ENCODE results near the gene ERC2.

DNA sequence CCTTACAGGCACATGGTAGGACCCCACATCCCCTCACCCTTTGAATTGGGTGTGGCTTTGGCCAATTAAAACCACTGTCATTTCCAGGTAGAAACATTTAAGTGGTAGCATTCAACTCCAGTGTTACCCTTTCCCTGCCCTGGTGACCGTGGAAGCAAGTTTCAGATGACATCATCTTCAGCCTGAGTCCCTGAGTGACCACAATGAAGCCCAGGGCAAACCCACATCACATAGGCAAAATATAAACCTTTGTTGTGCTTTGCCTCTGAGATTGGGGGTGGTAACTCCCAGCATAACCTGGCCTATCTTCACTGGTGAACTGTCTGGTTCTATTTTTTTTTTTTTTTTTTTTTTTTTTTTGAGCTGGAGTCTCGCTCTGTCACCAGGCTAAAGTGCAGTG is 577.2 kb downstream of the ERC2 start:
- TF ChIP-seq, protein P1, sequence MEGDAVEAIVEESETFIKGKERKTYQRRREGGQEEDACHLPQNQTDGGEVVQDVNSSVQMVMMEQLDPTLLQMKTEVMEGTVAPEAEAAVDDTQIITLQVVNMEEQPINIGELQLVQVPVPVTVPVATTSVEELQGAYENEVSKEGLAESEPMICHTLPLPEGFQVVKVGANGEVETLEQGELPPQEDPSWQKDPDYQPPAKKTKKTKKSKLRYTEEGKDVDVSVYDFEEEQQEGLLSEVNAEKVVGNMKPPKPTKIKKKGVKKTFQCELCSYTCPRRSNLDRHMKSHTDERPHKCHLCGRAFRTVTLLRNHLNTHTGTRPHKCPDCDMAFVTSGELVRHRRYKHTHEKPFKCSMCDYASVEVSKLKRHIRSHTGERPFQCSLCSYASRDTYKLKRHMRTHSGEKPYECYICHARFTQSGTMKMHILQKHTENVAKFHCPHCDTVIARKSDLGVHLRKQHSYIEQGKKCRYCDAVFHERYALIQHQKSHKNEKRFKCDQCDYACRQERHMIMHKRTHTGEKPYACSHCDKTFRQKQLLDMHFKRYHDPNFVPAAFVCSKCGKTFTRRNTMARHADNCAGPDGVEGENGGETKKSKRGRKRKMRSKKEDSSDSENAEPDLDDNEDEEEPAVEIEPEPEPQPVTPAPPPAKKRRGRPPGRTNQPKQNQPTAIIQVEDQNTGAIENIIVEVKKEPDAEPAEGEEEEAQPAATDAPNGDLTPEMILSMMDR (IDR thresholded peaks at IDR 0.05; ENCODE audit: insufficient read depth, low read length, poor library complexity, severe bottlenecking): no peak
- no peak for TF ChIP-seq EZH2phosphoT487 (conservative IDR thresholded peaks at IDR 0.05; ENCODE audit: low read length)

Measured in SU-DHL-6 (cell line).